MCF 10A (cell line): ENCODE results near the gene MRPL14. TPM values are rescaled to one million over a fixed set of nuclear protein-coding genes. Genes with fewer than 3 reads are reported as not detected.

Source experiments
- BruUV-seq: library from RNA; stranded (reverse); fragments of 400-500 nt; replicated peaks from 2 replicates; lab custom pipeline; 2021; lab: Mats Ljungman, UMichigan
- CTCF ChIA-PET: fragments of 300-600 bp; sonication (Branson Sonifier 250); formaldehyde crosslinking; extraction: SDS; loops from one replicate; lab custom pipeline; 2021; ENCODE audit warnings: antibody characterized with exemption, inconsistent platforms; lab: Yijun Ruan, JAX
- POLR2A ChIA-PET: fragments of 300-600, 350-650 bp; sonication (Branson Sonifier 250); formaldehyde crosslinking; extraction: SDS; loops from one replicate; lab custom pipeline; 2020; ENCODE audit warnings: antibody characterized with exemption, inconsistent platforms; lab: Yijun Ruan, JAX
- DNase-seq: peaks from one replicate; pipeline ENCODE4 v3.0.0-alpha.2; 2018; ENCODE audit not compliant: unreplicated experiment
- H3K27ac Mint-ChIP-seq: one replicate; pipeline ENCODE4 v1.8.0; 2022; ENCODE audit warnings: mild to moderate bottlenecking, low read depth, mixed read lengths; ENCODE audit not compliant: unreplicated experiment
- H3K27me3 Mint-ChIP-seq: one replicate; pipeline ENCODE4 v1.8.0; 2022; ENCODE audit warnings: mixed read lengths; ENCODE audit not compliant: insufficient read depth, unreplicated experiment
- H3K36me3 Mint-ChIP-seq: one replicate; pipeline ENCODE4 v1.8.0; 2022; ENCODE audit warnings: mild to moderate bottlenecking, moderate library complexity, mixed read lengths; ENCODE audit not compliant: insufficient read depth, unreplicated experiment
- H3K4me1 Mint-ChIP-seq: one replicate; pipeline ENCODE4 v1.8.0; 2022; ENCODE audit warnings: mixed read lengths; ENCODE audit not compliant: insufficient read depth, unreplicated experiment
- H3K4me3 Mint-ChIP-seq: one replicate; pipeline ENCODE4 v1.8.0; 2022; ENCODE audit warnings: mild to moderate bottlenecking, moderate library complexity, mixed read lengths; ENCODE audit not compliant: unreplicated experiment
- H3K9me3 Mint-ChIP-seq: one replicate; pipeline ENCODE4 v1.8.0; 2022; ENCODE audit warnings: mixed read lengths; ENCODE audit not compliant: unreplicated experiment
- CTCF ChIP-seq: fragments of 200-600 bp; IDR thresholded peaks from one replicate; pipeline ENCODE4 v1.8.0; 2022; ENCODE audit warnings: antibody characterized with exemption, mild to moderate bottlenecking; ENCODE audit not compliant: unreplicated experiment
- intact Hi-C: fragments of 100-400 bp; cut with micrococcal nuclease; formaldehyde crosslinking; loops from 2 replicates; pipeline ENCODE4 v1.14.1; 2022
- total RNA-seq: library from RNA; stranded (reverse); gene quantifications from 2 replicates; pipeline ENCODE4 v1.2.3, GENCODE V29; 2022

Gene MRPL14
- total RNA-seq, 1 experiment from 2014 or later = 66.8 TPM

DNA sequence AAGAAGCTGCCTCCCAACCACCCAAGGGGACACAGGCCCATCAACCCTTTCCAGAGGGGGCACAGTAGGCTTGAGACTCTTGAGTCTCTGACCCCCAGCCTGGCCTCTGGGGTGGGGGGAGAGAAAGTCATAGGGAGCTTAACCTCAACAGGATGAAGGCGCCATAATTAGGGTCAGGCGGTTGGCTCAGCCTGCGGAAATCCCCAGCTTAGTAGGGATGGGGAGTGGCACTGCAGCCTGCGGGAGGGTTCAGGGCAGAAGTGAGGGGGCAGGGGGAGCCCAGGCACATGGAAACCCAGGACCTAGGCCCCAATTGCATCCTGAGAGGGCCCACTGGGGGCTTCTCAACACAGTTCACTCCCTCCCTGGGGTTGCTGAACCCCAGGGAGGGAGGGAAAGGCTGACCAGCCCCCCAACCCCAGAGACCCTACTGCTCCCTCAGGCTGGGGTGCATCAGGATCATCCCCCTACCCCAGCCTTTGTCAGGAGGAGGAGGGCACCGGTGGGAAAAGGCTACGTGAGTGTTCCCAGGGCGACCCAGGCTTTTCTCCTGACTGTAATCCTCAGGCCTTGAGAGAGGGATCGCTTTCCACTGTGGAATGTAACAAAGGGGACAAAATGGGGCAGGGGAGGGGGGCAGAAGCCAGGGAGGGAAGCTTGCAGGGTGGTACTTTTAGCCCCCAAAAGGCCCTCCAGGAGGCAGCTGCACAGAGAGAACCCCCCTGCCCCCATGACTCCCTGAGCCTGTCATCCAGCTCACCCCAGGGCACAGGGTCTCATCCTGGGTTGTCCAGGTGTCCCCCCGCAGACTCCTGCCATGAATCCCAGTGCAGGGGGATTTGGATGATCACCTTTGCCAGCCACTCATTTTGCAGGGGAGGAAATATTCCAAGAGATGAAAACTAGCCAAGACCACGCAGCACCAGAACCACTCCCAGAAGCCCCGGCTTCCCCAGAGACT is 46.4 kb downstream of the MRPL14 start:
- no peak for TF ChIP-seq CTCF
- no peak overlapping the region for H3K4me3 Mint-ChIP-seq
- no peaks in the 10 kb centered on the region for H3K27me3 Mint-ChIP-seq
- intact Hi-C loops = no loop called here
- H3K36me3 Mint-ChIP-seq = no peaks in the 10 kb centered on the region
- no peak for DNase-seq
- BruUV-seq = no TSS peak
- H3K4me1 Mint-ChIP-seq = no peaks in the 10 kb centered on the region
- ChIA-PET CTCF (interaction anchor here (0.6 to 12.0 kb wide), 16 partner anchors 14 to 1602 kb away, joined by 3 to 237 read pairs (median 4); partner anchors contain the start of genes RRP36 and VEGFA), POLR2A (no interaction called here)
- H3K9me3 Mint-ChIP-seq = no peaks in the 10 kb centered on the region
- H3K27ac Mint-ChIP-seq = no peak overlapping the region

DNA sequence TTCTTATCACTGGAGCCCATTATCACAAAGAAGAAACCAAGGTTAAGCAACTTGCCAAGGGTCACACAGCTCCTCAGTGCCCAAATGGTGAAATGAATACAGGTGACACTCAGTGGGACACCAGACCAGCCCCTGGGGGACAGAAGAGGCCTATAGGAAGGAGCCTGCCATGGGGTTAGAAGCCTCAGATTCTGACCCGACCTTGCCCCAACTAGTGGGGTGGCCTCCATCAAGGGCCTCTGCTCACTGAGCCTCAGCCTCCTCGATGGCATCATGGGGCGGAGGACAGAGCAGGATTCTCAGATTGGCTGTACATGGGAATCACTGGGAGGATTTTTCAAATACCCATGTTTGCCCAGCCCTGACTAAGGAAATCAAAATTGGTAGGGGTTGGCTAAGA is 47.6 kb downstream of the MRPL14 start:
- no peak overlapping the region for H3K27ac Mint-ChIP-seq
- ChIA-PET POLR2A (interaction anchor here (0.9 to 2.0 kb wide), 6 partner anchors 19 to 412 kb away, joined by 3 to 23 read pairs (median 4); partner anchors contain the start of gene VEGFA), CTCF (interaction anchor here (0.5 to 12.0 kb wide), 19 partner anchors 9 to 561 kb away, joined by 3 to 237 read pairs (median 5); partner anchors contain the start of gene VEGFA)
- H3K4me3 Mint-ChIP-seq = no peak overlapping the region
- DNase-seq = no peak
- BruUV-seq = no TSS peak
- no peaks in the 10 kb centered on the region for H3K27me3 Mint-ChIP-seq
- intact Hi-C loops = loop anchor here (1.0 to 2.0 kb wide), 5 partner anchors 153 to 412 kb away; no protein-coding TSS in a partner anchor
- TF ChIP-seq CTCF = no peak
- H3K4me1 Mint-ChIP-seq = peaks cover 2% of the 10 kb centered on the region
- H3K9me3 Mint-ChIP-seq = no peaks in the 10 kb centered on the region
- no peaks in the 10 kb centered on the region for H3K36me3 Mint-ChIP-seq

DNA sequence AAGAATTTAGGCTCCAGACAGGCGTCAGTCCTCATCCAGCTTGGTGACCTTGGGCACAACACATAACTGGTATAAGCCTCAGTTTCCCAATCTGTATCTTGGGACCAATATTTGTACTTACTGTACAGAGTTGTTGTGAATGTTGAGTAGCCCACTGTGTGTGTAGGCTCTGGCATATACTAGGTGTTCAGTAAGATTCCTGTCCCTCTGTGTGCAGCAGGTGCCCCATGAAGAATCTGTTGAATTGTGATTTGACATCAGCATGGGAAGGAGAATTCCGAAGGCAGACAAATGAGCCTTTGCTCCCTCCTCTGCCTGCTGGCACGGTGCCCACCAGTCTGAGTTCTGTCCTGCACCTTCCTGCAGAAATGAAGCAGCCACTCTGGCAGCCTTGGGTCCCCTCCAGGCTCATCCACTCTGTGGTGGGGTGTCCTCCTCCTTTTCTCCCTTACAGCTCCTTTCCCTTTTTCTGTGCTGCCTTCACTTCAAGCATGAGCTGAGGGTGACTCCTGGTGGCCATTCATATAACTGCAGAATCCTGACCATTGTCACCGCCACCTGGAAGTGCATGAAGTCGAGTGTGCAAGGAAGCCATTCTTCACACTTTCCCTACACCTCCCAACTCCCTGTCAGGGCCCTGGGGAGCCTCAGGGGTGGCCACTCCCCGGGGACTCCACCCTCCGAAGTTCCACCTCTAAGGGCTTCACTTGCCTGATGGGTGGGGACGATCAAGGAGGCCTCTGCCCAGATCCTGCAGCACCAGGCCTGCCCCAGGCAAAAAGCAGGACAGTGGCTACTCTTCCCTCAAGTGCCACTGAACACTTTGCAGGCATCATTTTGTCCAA is 48.2 kb downstream of the MRPL14 start:
- TF ChIP-seq CTCF = peak; percentile 89
- H3K27ac Mint-ChIP-seq = no peak overlapping the region
- no peaks in the 10 kb centered on the region for H3K36me3 Mint-ChIP-seq
- H3K9me3 Mint-ChIP-seq = no peaks in the 10 kb centered on the region
- intact Hi-C loops = loop anchor here (1.0 to 2.0 kb wide), 5 partner anchors 152 to 412 kb away; no protein-coding TSS in a partner anchor
- DNase-seq = peak; percentile 84
- H3K4me1 Mint-ChIP-seq = peaks cover 7% of the 10 kb centered on the region
- no peaks in the 10 kb centered on the region for H3K27me3 Mint-ChIP-seq
- no TSS peak for BruUV-seq
- no peak overlapping the region for H3K4me3 Mint-ChIP-seq
- ChIA-PET POLR2A (interaction anchor here (0.7 to 2.0 kb wide), 8 partner anchors 19 to 444 kb away, joined by 3 to 23 read pairs (median 4); partner anchors contain the start of genes MAD2L1BP and VEGFA), CTCF (interaction anchor here (0.6 to 12.0 kb wide), 36 partner anchors 9 to 1351 kb away, joined by 3 to 237 read pairs (median 4); partner anchors contain the start of gene VEGFA)
